ENCODE data around the gene PDZD8. TPM values are rescaled to one million over a fixed set of nuclear protein-coding genes. Genes with fewer than 3 reads are reported as not detected.
"Not testable (repeated sequence)": the region's sequence is repeated elsewhere in the genome, so short reads cannot be mapped to it uniquely, and the experiment has no call there.

PDZD8 gene
- polyA plus RNA-seq, 1 experiment, result 33.2 TPM

DNA sequence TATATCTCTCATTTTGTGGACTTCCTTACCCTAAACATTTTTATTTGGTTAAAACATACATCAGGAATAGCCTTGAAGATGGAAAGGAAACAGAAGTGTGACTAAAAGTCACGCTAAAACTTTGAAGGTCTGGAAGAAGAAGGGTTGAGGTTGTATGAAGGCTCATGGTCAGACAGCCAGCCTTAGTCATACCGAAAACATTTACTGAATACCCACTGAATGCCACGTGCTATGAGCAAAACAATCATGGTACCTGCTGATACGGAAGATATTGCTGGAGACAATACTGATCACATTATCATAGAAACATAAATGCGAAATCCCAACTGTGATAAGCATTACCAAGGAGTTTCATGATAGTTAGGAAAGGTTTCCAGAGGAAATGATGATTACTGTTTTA is 64.0 kb downstream of the PDZD8 start:
- no peak overlapping the region for H3K4me3 ChIP-seq (ENCODE audit: low read depth, low read length)
- CTCF ChIA-PET, result interaction anchor here (1.4 to 5.0 kb wide), 2 partner anchors 9 to 95 kb away, joined by 6 to 51 read pairs; no protein-coding TSS in a partner anchor
- no peaks in the 10 kb centered on the region for H3K27me3 ChIP-seq (ENCODE audit: control insufficient read depth, insufficient read depth, low read length)
- POLR2A ChIA-PET, result no interaction called here
- TF ChIP-seq CTCF (IDR thresholded peaks at IDR 0.05; ENCODE audit: low read depth, low read length), result no peak
- no peak for DNase-seq (ENCODE audit: low read depth, low spot score)
- H3K9me3 ChIP-seq (ENCODE audit: control insufficient read depth, insufficient read depth, low read length), result no peaks in the 10 kb centered on the region
- H3K27ac ChIP-seq (ENCODE audit: low read depth, low read length), result no peak overlapping the region

- no peak for DNase-seq (ENCODE audit: low read depth, low spot score)
- Histone ChIP-seq H3K27me3 (ENCODE audit: control insufficient read depth, insufficient read depth, low read length) (no peaks in the 10 kb centered on the region), H3K4me3 (ENCODE audit: low read depth, low read length) (no peak overlapping the region), H3K27ac (ENCODE audit: low read depth, low read length) (no peak overlapping the region), H3K9me3 (ENCODE audit: control insufficient read depth, insufficient read depth, low read length) (no peaks in the 10 kb centered on the region)
- POLR2A ChIA-PET, result interaction anchor here (0.6 kb wide), 1 partner anchor 1003 kb away, joined by 3 read pairs; no protein-coding TSS in a partner anchor
- no peak for TF ChIP-seq CTCF (IDR thresholded peaks at IDR 0.05; ENCODE audit: low read depth, low read length)
- CTCF ChIA-PET, result interaction anchor here (5.0 kb wide), 1 partner anchor 13 kb away, joined by 51 read pairs; no protein-coding TSS in a partner anchor
Measured at GRCh38 chr10:117306674-117307073, 68.6 kb downstream of the PDZD8 start.

- H3K27me3 ChIP-seq (ENCODE audit: control insufficient read depth, insufficient read depth, low read length); DNase-seq (ENCODE audit: low read depth, low spot score); H3K4me3 ChIP-seq (ENCODE audit: low read depth, low read length); POLR2A ChIA-PET; H3K27ac ChIP-seq (ENCODE audit: low read depth, low read length); CTCF ChIA-PET; H3K9me3 ChIP-seq (ENCODE audit: control insufficient read depth, insufficient read depth, low read length): not testable (repeated sequence)
Measured at GRCh38 chr10:117303451-117303850, 71.8 kb downstream of the PDZD8 start.

- Histone ChIP-seq H3K4me3 (ENCODE audit: low read depth, low read length) (no peak overlapping the region), H3K9me3 (ENCODE audit: control insufficient read depth, insufficient read depth, low read length) (no peaks in the 10 kb centered on the region), H3K27me3 (ENCODE audit: control insufficient read depth, insufficient read depth, low read length) (no peaks in the 10 kb centered on the region), H3K27ac (ENCODE audit: low read depth, low read length) (no peak overlapping the region)
- POLR2A ChIA-PET, result no interaction called here
- TF ChIP-seq CTCF (IDR thresholded peaks at IDR 0.05; ENCODE audit: low read depth, low read length), result no peak
- no peak for DNase-seq (ENCODE audit: low read depth, low spot score)
- CTCF ChIA-PET, result interaction anchor here (1.4 to 2.5 kb wide), 3 partner anchors 17 to 83 kb away, joined by 3 to 10 read pairs (median 9); no protein-coding TSS in a partner anchor
Measured at GRCh38 chr10:117300671-117301070, 74.6 kb downstream of the PDZD8 start.

DNA sequence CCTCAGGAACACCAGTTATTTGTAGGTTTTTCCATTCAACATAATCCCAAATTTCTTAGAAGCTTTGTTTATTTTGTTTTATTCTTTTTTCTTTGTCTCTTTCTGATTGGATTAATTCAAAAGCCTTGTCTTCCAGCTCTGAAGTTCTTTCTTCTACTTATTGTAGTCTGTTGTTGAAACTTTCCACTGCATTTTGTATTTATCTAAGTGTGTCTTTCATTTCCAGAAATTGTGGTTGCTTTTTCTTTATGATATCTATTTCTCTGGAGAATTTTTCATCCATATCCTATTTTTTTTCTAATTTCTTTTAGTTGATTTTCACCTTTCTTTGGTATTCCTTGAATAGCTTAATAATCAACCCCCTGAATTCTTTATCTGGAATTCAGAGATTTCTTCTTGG is 75.8 kb downstream of the PDZD8 start:
- no peaks in the 10 kb centered on the region for H3K27me3 ChIP-seq (ENCODE audit: control insufficient read depth, insufficient read depth, low read length)
- H3K4me3 ChIP-seq (ENCODE audit: low read depth, low read length), result no peak overlapping the region
- no peak for DNase-seq (ENCODE audit: low read depth, low spot score)
- ChIA-PET CTCF (interaction anchor here (1.4 kb wide), 2 partner anchors 20 to 82 kb away, joined by 3 to 10 read pairs; no protein-coding TSS in a partner anchor), POLR2A (no interaction called here)
- no peak for TF ChIP-seq CTCF (IDR thresholded peaks at IDR 0.05; ENCODE audit: low read depth, low read length)
- no peak overlapping the region for H3K27ac ChIP-seq (ENCODE audit: low read depth, low read length)
- H3K9me3 ChIP-seq (ENCODE audit: control insufficient read depth, insufficient read depth, low read length), result no peaks in the 10 kb centered on the region
